ENCODE results near the gene SPRING1.

SPRING1 gene

DNA sequence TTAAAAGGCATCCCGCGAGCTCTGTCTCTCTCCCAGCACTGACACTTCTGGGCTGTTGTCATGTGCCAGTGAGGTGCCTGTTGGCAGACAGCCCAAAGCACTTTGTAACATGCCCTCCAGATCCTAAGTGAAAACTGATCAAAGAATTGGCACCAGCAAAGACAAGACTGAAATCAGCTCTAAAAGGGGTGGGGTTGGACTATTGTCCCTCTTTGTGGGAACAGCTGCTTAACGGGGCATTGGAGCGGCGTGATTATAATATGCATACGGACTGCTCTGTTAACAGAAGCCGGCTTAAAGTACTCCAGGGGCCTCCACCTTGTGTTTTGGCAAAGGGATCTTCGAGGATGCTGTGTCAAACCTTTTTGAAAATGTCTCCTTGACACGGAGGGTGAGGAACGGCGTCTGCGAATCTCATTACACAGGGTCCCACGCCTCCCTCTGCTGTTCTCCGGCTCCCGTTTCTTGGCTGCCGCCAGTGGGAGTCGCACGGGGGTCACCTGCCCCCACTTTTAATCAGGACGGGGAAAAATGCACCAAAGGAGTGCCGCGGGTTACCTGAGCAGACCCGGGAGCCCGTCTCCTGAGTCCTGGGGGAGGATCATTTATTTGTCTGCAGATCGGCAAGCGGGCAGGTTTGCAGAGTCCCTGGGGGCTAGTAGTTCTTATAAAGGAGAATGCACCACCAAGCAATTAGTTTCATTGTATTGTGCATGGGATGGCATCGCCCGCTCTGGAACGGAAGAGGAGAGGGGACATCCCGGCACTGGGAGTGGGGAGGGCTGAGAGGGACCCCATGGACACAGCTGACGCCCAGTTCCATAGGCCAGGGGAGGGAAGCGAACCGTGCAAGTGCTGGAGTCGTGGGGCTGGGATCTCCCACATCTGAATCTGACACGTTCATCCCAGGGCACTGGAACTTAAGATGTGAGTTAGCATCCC lies 44.3 kb downstream of the SPRING1 start:
- H3K4me3 ChIP-seq (ENCODE audit: low read depth, low read length) = peak overlapping the region; percentile 38
- DNase-seq = no peak
- TF ChIP-seq, protein P1, sequence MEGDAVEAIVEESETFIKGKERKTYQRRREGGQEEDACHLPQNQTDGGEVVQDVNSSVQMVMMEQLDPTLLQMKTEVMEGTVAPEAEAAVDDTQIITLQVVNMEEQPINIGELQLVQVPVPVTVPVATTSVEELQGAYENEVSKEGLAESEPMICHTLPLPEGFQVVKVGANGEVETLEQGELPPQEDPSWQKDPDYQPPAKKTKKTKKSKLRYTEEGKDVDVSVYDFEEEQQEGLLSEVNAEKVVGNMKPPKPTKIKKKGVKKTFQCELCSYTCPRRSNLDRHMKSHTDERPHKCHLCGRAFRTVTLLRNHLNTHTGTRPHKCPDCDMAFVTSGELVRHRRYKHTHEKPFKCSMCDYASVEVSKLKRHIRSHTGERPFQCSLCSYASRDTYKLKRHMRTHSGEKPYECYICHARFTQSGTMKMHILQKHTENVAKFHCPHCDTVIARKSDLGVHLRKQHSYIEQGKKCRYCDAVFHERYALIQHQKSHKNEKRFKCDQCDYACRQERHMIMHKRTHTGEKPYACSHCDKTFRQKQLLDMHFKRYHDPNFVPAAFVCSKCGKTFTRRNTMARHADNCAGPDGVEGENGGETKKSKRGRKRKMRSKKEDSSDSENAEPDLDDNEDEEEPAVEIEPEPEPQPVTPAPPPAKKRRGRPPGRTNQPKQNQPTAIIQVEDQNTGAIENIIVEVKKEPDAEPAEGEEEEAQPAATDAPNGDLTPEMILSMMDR (IDR thresholded peaks at IDR 0.05; ENCODE audit: low read depth, low read length) = no peak; the same call in 1 of the 2 replicates
- no peaks in the 10 kb centered on the region for H3K36me3 ChIP-seq
- H3K4me1 ChIP-seq = peaks cover 5% of the 10 kb centered on the region; the same call in 1 of the 2 replicates
- H3K27me3 ChIP-seq = peaks cover 27% of the 10 kb centered on the region
- no peaks in the 10 kb centered on the region for H3K9me3 ChIP-seq

DNA sequence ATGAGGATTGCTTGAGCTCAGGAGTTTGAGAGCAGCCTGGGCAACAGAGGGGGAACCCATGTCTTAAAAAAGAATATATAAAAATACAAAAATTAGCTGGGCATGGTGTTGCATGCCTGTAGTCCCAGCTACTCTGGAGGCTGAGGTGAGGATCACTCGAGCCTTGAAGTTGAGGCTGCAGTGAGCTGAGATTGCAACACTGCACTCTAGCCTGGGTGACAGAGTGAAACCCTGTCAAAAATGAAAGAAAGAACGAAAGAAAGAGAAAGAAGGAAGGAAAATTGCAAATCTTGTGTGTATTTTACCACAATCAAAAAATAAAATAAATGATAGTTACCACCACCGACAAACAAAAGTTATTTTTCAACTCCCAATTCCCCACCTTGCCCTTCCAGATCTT lies 45.3 kb downstream of the SPRING1 start:
- Histone ChIP-seq H3K4me3 (ENCODE audit: low read depth, low read length) (no peak overlapping the region), H3K36me3 (no peaks in the 10 kb centered on the region), H3K4me1 (peaks cover 5% of the 10 kb centered on the region), H3K9me3 (peaks cover 3% of the 10 kb centered on the region), H3K27me3 (peaks cover 27% of the 10 kb centered on the region)
- DNase-seq = no peak
- TF ChIP-seq, protein P1 (IDR thresholded peaks at IDR 0.05; ENCODE audit: low read depth, low read length) = no peak

DNA sequence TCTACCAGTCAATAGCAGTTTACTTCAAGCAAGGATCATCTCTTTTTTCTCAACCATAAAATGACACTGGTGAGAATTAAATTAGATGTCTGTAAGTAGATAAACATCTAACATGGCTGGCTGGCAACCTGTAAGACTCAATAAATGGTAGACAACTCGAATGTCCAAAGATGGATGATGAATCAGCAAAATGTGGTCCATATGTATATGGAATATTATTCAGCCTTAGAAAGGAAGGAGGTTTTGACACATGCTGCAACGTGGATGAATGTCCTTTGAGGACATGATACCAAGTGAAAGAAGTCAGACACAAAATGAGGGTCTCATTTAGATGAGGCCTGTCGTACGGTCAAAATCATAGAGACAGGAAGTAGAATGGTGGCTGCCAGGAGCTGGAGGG lies 46.2 kb downstream of the SPRING1 start:
- Histone ChIP-seq H3K27me3 (peaks cover 27% of the 10 kb centered on the region), H3K4me3 (ENCODE audit: low read depth, low read length) (no peak overlapping the region), H3K9me3 (peaks cover 5% of the 10 kb centered on the region), H3K36me3 (no peaks in the 10 kb centered on the region), H3K4me1 (peaks cover 5% of the 10 kb centered on the region)
- TF ChIP-seq, protein P1 (IDR thresholded peaks at IDR 0.05; ENCODE audit: low read depth, low read length) = no peak
- DNase-seq = no peak

DNA sequence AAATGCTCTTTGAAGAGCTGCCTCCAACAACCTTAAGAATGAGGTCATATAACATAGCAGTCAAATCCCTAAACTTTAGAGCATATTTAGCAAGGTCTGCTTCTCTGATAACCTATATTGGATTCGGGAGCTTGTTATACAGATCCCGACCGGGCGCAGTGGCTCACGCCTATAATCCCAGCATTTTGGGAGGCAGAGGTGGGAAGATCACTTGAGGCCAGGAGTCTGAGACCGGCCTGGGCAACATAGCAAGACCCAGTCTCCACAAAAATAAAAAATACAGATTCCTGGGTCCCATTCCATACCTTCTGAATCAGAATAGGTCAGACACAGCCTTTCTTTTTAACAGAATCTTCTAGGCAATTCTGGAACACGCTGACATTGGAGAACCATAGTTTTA lies 46.7 kb downstream of the SPRING1 start:
- Histone ChIP-seq H3K4me3 (ENCODE audit: low read depth, low read length) (no peak overlapping the region), H3K36me3 (no peaks in the 10 kb centered on the region), H3K4me1 (peaks cover 5% of the 10 kb centered on the region), H3K27me3 (peaks cover 27% of the 10 kb centered on the region), H3K9me3 (peaks cover 5% of the 10 kb centered on the region)
- DNase-seq = no peak
- TF ChIP-seq, protein P1 (IDR thresholded peaks at IDR 0.05; ENCODE audit: low read depth, low read length) = no peak

DNA sequence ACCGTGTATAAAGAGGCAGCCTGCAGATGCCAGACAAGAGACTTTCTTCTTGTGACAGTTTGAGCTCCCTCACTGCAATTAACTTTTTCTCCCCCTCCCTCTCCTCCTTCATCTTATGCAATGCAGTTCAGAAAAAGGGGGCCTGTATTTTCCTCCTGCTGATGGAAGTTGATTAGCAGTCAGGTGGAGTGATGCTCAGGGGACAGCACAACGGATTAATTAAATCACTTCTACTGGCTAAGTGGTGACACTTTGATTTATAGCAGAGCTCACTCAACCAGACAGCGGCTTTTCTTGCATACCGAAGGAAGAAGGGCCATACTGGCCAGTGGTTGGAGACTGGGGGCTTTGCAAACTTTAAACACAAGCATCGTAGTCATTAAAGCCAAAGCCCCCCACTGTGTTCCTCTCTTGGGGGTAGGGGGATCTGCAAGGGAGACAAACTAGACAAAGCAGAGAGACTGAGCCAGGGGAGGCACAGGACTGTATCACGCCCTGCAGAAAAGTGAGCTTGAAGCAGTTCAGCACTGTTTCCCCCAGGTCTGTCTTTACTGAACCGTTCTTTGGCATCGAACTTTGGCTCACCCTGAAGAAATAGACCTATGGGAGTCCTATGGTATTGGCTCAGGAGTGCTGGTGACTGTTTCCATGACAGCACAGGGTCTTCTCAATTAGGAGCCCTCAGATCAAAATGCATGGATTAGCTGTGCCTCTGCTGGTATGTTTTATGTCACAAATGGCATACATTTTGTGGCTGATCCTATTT lies 47.7 kb downstream of the SPRING1 start:
- no peak overlapping the region for H3K4me3 ChIP-seq (ENCODE audit: low read depth, low read length)
- TF ChIP-seq, protein P1 (IDR thresholded peaks at IDR 0.05; ENCODE audit: low read depth, low read length) = no peak
- DNase-seq = peak; percentile 52
- H3K27me3 ChIP-seq = peaks cover 27% of the 10 kb centered on the region
- H3K36me3 ChIP-seq = no peaks in the 10 kb centered on the region
- H3K4me1 ChIP-seq = peaks cover 5% of the 10 kb centered on the region
- peaks cover 5% of the 10 kb centered on the region for H3K9me3 ChIP-seq
